Neuron (in vitro differentiated cells): ENCODE results near the gene B9D2.

Experiments
- H2AFZ ChIP-seq: one replicate; pipeline ENCODE4 v1.6.1; 2013; ENCODE audit warnings: low read depth, mild to moderate bottlenecking, inconsistent platforms, low read length, moderate library complexity
- H3K27me3 ChIP-seq: one replicate; pipeline ENCODE4 v1.6.1; 2013; ENCODE audit warnings: low read length; ENCODE audit not compliant: insufficient read depth
- H3K36me3 ChIP-seq: one replicate; pipeline ENCODE4 v1.6.1; 2013; ENCODE audit warnings: low read length; ENCODE audit not compliant: insufficient read depth
- H3K4me1 ChIP-seq: one replicate; pipeline ENCODE4 v1.6.1; 2013; ENCODE audit warnings: low read length; ENCODE audit not compliant: insufficient read depth
- H3K4me3 ChIP-seq: 2 replicates; pipeline ENCODE4 v1.5.1; 2013; ENCODE audit warnings: mild to moderate bottlenecking, low read length, moderate library complexity
- H3K9me3 ChIP-seq: one replicate; pipeline ENCODE4 v1.6.1; 2013; ENCODE audit warnings: low read length

B9D2 gene

DNA sequence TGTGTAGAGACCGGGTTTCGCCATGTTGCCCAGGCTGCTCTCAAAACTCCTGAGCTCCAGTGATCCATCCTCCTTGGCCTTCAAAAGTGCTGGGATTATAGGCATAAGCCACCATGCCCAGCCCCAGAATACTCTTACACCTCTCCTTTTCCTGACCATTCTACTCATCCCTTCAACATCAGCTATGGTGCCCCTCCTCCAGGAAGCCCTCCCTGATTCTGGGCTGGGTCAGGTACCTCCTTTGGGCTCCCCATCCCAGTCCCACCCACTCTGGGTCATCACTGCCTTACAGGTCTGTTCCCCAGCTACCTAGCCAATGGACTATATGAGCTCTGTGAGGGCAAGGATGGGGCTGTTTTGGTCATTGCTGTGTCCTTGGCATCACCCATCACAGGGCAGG lies 19.8 kb downstream of the B9D2 start:
- Histone ChIP-seq H2AFZ (no peak overlapping the region), H3K4me1 (no peaks in the 10 kb centered on the region), H3K4me3 (no peak overlapping the region), H3K36me3 (peaks cover 4% of the 10 kb centered on the region), H3K9me3 (no peaks in the 10 kb centered on the region), H3K27me3 (no peaks in the 10 kb centered on the region)

DNA sequence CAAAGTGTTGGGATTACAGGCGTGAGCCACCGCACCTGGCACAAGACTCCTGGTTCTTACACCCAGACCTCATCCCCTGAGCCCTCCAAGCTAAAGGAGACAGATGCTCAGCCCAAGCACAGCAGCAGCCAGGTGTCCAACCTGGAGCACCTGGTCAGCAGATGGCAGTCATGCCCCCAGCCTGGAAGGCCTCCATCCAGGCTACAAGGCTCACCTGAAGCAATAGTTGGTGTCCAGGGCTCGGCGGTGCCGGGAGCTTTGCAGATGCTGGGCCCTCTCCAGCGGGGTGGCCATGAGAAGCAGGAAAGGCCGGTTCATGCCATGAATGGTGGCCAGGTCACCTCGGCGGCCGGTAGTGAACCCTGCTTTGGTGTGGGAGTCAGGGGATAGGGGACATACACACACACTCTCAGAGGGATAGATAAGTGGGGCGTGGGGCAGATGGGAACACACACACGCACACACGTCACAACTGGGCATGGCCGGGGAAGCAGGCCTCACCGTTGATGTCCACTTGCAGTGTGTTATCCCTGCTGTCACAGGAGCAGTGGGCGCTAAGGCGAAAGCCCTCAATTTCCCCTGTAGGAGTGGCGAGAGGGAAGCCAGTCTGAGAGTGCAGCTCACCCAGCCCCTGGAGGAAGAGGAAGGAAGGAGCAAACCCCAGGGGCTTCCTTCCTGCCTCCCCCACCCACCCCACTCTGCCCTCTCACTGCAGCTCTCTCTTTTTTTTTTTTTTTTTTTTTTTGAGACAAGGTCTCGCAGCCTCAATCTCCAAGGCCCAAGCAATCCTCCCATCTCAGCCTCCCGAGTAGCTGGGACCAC lies 22.1 kb downstream of the B9D2 start:
- no peak overlapping the region for H2AFZ ChIP-seq
- H3K4me1 ChIP-seq = no peaks in the 10 kb centered on the region
- no peaks in the 10 kb centered on the region for H3K27me3 ChIP-seq
- H3K9me3 ChIP-seq = no peaks in the 10 kb centered on the region
- H3K4me3 ChIP-seq = no peak overlapping the region
- H3K36me3 ChIP-seq = peaks cover 4% of the 10 kb centered on the region

DNA sequence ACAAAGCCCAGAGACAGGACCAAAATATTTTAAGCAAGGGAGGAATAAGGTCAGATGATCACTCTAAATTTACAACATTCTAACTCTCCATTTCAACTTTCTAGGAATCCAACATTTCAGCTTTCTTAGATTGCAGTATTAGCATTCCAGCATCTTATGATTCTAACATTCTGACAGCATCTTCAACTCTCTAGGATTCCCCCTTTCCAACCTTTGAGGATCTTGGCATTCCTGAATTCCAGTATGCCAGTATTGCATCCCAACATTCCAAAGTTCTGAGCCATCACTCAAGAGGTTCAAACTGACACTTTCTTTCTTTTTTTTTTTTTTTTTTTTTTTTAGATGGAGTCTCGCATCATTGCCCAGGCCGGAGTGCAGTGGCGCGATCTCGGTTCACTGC lies 24.0 kb downstream of the B9D2 start:
- H3K4me1 ChIP-seq = no peaks in the 10 kb centered on the region
- no peak overlapping the region for H2AFZ ChIP-seq
- no peaks in the 10 kb centered on the region for H3K9me3 ChIP-seq
- peaks cover 4% of the 10 kb centered on the region for H3K36me3 ChIP-seq
- no peak overlapping the region for H3K4me3 ChIP-seq
- H3K27me3 ChIP-seq = no peaks in the 10 kb centered on the region

DNA sequence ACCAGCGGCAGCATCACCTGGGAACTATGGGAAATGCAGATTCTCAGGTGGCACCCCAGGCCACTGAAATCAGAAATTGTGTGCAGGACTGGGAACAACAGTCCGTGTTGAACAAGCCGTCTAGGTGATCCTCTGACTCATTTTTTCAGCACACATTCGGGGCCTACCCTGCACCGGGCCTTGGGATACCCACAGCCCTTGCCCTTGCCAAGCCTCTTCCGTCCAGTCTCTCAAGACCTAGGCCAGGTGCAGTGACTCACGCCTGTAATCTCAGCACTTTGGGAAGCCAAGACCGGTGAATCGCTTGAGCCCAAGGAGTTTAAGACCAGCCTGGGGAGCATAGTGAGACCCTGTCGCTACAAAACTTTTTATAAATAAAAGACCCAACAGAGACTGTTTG lies 28.5 kb downstream of the B9D2 start:
- no peaks in the 10 kb centered on the region for H3K9me3 ChIP-seq
- H3K27me3 ChIP-seq = no peaks in the 10 kb centered on the region
- H2AFZ ChIP-seq = no peak overlapping the region
- no peaks in the 10 kb centered on the region for H3K4me1 ChIP-seq
- H3K4me3 ChIP-seq = no peak overlapping the region
- H3K36me3 ChIP-seq = no peaks in the 10 kb centered on the region

DNA sequence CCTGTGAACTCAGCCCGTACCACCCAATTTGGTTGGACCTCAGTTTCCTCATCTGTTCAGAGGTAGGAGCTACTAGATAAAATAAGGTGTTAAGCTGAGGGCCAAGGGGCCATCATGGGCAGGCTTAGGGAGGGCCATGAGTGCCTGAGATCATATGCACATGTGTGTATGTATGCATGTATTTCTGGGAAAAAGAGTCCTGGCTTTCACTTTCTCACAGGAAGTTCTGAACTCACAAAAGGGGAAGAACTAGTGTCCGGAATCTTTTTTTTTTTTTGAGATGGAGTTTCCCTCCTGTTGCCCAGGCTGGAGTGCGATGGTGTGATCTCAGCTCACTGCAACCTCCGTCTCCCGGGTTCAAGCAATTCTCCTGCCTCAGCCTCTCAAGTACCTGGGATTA lies 29.2 kb downstream of the B9D2 start:
- no peak overlapping the region for H2AFZ ChIP-seq
- H3K4me1 ChIP-seq = no peaks in the 10 kb centered on the region
- H3K4me3 ChIP-seq = no peak overlapping the region
- H3K27me3 ChIP-seq = no peaks in the 10 kb centered on the region
- no peaks in the 10 kb centered on the region for H3K9me3 ChIP-seq
- H3K36me3 ChIP-seq = no peaks in the 10 kb centered on the region

DNA sequence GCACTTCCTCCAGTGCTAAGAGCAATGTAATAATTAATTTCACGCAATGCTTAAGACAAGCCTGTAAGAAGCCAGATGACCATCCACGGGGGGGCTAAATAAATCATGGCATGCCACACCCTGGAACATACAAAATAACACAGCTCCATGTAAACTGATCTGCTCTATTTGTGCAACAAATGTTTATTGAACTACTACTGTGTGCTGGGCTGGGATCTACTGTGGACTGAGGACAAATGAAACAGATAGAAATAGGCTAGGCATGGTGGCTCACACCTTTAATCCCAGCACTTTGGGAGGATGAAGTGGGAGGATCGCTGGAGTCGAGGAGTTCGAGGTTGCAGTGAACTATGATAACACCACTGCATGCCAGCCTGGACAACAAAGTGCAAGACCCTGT lies 31.5 kb downstream of the B9D2 start:
- no peaks in the 10 kb centered on the region for H3K27me3 ChIP-seq
- H2AFZ ChIP-seq = no peak overlapping the region
- H3K9me3 ChIP-seq = no peaks in the 10 kb centered on the region
- no peaks in the 10 kb centered on the region for H3K4me1 ChIP-seq
- no peak overlapping the region for H3K4me3 ChIP-seq
- H3K36me3 ChIP-seq = no peaks in the 10 kb centered on the region

DNA sequence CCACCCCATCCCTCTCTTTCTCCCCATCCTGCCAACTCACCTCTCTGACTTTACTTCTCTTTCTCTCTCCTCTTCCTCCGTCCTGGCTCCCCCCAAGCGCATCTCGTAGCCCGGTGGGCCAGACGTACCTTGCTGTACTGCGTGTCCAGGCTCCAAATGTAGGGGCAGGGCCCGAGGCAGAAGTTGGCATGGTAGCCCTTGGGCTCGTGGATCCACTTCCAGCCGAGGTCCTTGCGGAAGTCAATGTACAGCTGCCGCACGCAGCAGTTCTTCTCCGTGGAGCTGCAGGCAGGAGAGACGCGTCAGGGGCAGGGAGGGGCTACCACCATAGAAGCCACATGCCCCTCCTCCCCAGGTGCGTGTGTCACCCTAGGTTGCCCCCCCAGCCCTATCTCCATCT lies 31.9 kb downstream of the B9D2 start:
- no peaks in the 10 kb centered on the region for H3K9me3 ChIP-seq
- no peak overlapping the region for H3K4me3 ChIP-seq
- no peaks in the 10 kb centered on the region for H3K27me3 ChIP-seq
- H2AFZ ChIP-seq = no peak overlapping the region
- no peaks in the 10 kb centered on the region for H3K36me3 ChIP-seq
- no peaks in the 10 kb centered on the region for H3K4me1 ChIP-seq

DNA sequence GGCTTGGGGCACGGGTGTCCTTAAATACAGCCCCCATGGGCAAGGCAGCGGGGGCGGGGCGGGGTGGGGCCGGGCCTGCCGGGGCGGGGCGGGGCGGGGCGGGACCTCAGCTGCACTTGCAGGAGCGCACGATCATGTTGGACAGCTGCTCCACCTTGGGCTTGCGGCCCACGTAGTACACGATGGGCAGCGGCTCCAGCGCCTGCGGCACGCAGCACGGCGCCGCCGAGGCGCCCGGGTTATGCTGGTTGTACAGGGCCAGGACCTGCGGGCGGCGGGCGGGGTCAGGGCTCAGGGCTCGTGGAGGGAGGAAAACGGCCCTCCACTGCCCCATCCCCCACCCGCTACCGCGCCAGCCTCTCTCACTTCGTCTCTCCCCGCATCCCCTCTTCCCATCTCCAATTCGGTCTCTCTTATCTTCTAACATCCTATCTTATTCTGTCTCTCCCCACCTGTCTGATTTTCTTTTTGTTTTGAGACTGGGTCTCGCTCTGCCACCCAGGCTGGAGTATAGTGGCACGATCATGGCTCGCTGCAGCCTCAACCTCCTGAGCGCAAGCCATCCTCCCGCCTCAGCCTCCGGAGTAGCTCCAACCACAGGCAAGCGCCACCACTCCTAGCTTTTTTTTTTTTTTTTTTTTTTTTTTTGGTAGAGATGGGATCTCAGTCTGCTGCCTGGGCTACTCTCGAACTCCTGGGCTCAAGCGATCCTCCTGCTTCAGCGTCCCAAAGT lies 32.8 kb downstream of the B9D2 start:
- Histone ChIP-seq H3K27me3 (no peaks in the 10 kb centered on the region), H3K9me3 (no peaks in the 10 kb centered on the region), H3K4me1 (peaks cover under 1% of the 10 kb centered on the region), H3K36me3 (no peaks in the 10 kb centered on the region), H3K4me3 (no peak overlapping the region), H2AFZ (no peak overlapping the region)

DNA sequence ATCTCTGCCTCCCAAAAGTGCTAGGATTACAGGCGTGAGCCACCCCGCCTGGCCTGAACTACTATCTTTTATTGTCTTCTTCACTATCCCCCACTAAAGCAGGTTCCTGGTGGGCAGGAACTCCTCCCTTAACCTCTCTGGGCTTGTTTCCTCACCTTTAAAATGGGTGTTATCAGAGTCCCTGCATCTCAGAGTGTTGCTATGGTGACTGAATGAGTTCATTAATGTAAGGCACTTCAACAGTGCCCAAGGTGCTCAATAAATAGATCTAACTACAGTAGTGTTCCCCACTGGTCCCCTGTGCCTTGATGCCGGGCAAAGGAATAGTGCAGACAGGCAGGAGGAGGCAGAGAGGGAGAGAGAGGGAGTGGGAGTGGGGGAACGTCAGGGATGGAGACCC lies 33.5 kb downstream of the B9D2 start:
- Histone ChIP-seq H3K36me3 (no peaks in the 10 kb centered on the region), H3K9me3 (no peaks in the 10 kb centered on the region), H3K4me3 (no peak overlapping the region), H2AFZ (no peak overlapping the region), H3K27me3 (no peaks in the 10 kb centered on the region), H3K4me1 (peaks cover 6% of the 10 kb centered on the region)

DNA sequence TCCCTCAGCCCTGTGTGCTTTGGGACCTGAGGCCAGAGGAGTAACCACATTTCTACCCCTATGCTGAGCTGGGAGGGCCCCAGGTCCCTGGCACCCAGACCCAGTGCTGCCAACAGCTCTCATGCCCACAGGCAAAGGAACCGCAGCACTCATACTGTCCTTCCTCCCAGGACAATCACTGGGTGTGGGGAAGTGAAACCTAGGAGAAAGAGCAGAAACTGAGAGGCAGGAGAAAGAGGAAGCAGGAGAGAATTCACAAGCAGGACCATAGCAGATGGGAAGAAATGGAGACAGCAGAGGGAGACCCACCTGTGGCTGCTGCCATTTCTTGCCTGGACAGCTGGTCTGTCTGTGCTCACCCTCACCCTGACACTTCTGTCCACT lies 35.1 kb downstream of the B9D2 start:
- H3K36me3 ChIP-seq = no peaks in the 10 kb centered on the region
- H2AFZ ChIP-seq = no peak overlapping the region
- H3K4me3 ChIP-seq = no peak overlapping the region
- H3K9me3 ChIP-seq = no peaks in the 10 kb centered on the region
- H3K27me3 ChIP-seq = no peaks in the 10 kb centered on the region
- H3K4me1 ChIP-seq = peaks cover 22% of the 10 kb centered on the region

DNA sequence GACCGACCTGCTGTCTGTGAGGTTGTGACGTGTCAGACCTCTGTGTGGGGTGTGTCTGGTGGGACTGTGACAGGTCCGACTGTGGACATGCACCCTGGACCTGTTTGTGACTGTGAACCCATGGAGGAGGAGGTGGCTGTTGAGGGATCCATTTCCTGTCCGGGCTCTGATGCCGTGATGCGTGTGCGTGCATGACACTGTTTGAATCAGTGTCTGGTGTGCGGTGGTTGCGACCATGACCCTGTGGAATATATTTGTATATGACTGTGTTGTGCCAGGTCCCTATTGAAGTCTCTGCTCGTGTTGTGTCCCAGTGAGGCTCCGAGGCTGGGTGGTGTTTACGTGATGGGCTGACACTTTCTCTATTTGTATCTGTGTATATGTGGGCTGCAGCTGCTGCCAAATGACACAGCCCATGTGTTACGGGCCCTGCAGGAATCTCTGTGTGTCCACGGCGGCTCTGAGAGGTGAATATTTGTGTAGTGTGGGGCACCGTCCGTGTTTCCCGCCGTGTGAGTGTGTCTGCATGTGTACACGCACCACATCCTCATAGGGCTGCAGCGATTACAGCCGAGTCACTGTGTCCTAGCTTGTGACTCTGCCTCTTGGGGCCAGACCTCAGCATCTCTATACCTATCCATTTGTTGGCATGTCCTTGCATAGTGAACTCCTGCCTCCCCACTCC lies 35.6 kb downstream of the B9D2 start:
- no peaks in the 10 kb centered on the region for H3K9me3 ChIP-seq
- H2AFZ ChIP-seq = no peak overlapping the region
- H3K4me3 ChIP-seq = no peak overlapping the region
- H3K4me1 ChIP-seq = peaks cover 24% of the 10 kb centered on the region
- H3K36me3 ChIP-seq = no peaks in the 10 kb centered on the region
- no peaks in the 10 kb centered on the region for H3K27me3 ChIP-seq

DNA sequence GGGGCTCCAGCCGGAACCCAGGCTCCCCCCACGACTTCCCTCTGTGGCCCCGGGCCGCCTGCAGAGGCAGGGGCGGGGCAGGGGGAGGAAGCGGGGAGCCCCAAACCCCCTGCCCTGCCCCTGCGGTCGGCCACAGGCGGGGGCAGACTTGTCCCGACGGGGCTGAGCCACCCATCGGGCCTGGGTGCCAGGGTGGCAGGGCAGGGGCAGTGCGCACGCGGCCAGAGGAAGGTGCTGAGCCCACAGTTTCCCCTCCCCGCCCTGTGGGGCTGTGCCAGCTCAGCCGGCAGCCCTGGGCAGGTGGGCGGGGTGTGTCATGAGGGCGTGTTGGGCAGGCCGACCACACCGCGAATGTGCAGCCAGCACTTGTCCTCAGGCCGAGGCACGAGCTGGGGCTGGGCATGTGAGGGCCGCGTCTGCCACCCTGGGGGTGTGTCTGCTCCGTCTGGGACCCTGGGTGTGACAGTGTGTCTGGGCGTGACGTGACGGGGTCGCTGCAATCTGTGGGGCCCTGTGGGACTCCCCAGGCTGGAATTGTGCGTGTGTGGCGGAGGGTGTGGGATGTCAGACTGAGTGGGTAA lies 36.3 kb downstream of the B9D2 start:
- no peaks in the 10 kb centered on the region for H3K27me3 ChIP-seq
- no peak overlapping the region for H2AFZ ChIP-seq
- H3K9me3 ChIP-seq = no peaks in the 10 kb centered on the region
- peaks cover 30% of the 10 kb centered on the region for H3K4me1 ChIP-seq
- H3K36me3 ChIP-seq = peaks cover under 1% of the 10 kb centered on the region
- H3K4me3 ChIP-seq = no peak overlapping the region

DNA sequence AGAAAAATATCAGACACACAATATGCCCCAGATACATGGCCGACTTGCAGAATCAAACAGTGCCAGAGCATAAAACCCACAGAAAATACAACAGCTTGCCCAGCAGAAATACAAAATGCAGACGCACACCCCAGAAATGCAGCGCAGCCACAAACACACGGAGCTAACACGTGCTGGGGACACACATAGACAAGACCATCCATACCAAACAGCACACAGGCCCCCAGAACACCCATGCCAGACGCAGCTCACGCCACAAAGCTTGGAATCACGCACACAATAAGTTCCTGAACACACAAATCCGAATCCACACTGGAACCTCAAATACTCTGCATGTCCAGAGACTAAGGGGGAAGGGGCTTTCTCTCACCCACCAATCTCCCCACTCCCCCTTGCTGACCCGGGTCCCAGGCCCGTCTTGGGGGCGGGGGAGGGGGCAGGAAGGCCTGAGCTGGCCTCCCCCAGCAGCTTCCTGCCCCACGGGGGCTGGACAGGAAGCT lies 36.8 kb downstream of the B9D2 start:
- Histone ChIP-seq H3K9me3 (no peaks in the 10 kb centered on the region), H3K4me1 (peaks cover 32% of the 10 kb centered on the region), H3K4me3 (no peak overlapping the region), H3K27me3 (no peaks in the 10 kb centered on the region), H2AFZ (no peak overlapping the region), H3K36me3 (peaks cover 5% of the 10 kb centered on the region)
